Thyroid gland (tissue), 4 donors: ENCODE results near the gene TGFBR3. TPM values are rescaled to one million over a fixed set of nuclear protein-coding genes. Genes with fewer than 3 reads are reported as not detected.

Source experiments
- DNase-seq, 2 donors: peaks; one replicate each; pipeline ENCODE4 v3.0.0-alpha.2; 2019
- H3K27ac ChIP-seq, 3 donors: fragments of 200-600 bp; sonication (generic); 1 replicate in 2 of 3; 2 replicates in 1 of 3; pipeline ENCODE4 v1.5.1; 2016 to 2019; ENCODE audit warnings: mild to moderate bottlenecking in 1 of 3, moderate library complexity in 1 of 3
- H3K27me3 ChIP-seq: fragments of 200-600 bp; sonication (generic); one replicate; pipeline ENCODE4 v1.5.1; 2019
- H3K36me3 ChIP-seq, 2 donors: fragments of 200-600 bp; sonication (generic); one replicate each; pipeline ENCODE4 v1.5.1; 2016 to 2019
- H3K4me1 ChIP-seq, 2 donors: fragments of 200-600 bp; sonication (generic); one replicate each; pipeline ENCODE4 v1.5.1; 2017 to 2019
- H3K4me3 ChIP-seq, 3 donors: fragments of 200-600 bp; sonication (generic); replicated peaks in 1 of 3; 1 replicate in 2 of 3; 2 replicates in 1 of 3; pipeline ENCODE4 v1.5.1; 2016; ENCODE audit warnings: mild to moderate bottlenecking in 1 of 3
- H3K9me3 ChIP-seq: fragments of 200-600 bp; sonication (generic); one replicate; pipeline ENCODE4 v1.5.1; 2017
- POLR2A ChIP-seq, 2 donors: fragments of 450-650 bp; IDR thresholded peaks; one replicate each; pipeline ENCODE4 v1.6.1; 2017; ENCODE audit warnings: antibody characterized with exemption in 2 of 2, mild to moderate bottlenecking in 2 of 2, moderate library complexity in 1 of 2
- WGBS, 2 donors: methylation state at CpG; one replicate each; pipeline ENCODE4 v1.1.5; 2017; 5-methylcytosine and 5-hydroxymethylcytosine counted together
- intact Hi-C: fragments of 100-400 bp; cut with DNase I; formaldehyde crosslinking; loops from one replicate; pipeline ENCODE4 v1.15.1; 2023
- total RNA-seq, 4 donors: library from RNA; depleted of rRNA; stranded (reverse); fragments of >200 nt; gene quantifications; one replicate each; pipeline ENCODE4 v1.2.3, GENCODE V29; 2016
- TF ChIP-seq, protein P1 (sequence below), 6 experiments: fragments of 200-600 bp in 3 of 6; fragments of 450-650 bp in 3 of 6; sonication (generic) in 3 of 6; IDR thresholded peaks; one replicate each; pipeline ENCODE4 v1.5.1; 2016 to 2019; ENCODE audit warnings: antibody characterized with exemption in 6 of 6, mild to moderate bottlenecking in 2 of 6, inconsistent platforms in 1 of 6, moderate library complexity in 1 of 6

TGFBR3 gene
- total RNA-seq, 4 donors from 2014 or later: 37.2 to 223 (median 106) TPM

GRCh38 chr1:91787919-91788318, 98.0 kb downstream of the TGFBR3 start:
- WGBS, 2 donors: 83 to 85% methylated on average over 3 of the region's 3 CpGs
- Histone ChIP-seq H3K4me3 (no peak overlapping the region), H3K9me3 (no peaks in the 10 kb centered on the region), H3K27me3 (no peaks in the 10 kb centered on the region), H3K27ac (no peak overlapping the region), H3K36me3 (no peaks in the 10 kb centered on the region), H3K4me1 (peaks cover 19 to 41% of the 10 kb centered on the region in 2 donors)
- TF ChIP-seq POLR2A (IDR thresholded peaks at IDR 0.05): no peak
- TF ChIP-seq, protein P1, sequence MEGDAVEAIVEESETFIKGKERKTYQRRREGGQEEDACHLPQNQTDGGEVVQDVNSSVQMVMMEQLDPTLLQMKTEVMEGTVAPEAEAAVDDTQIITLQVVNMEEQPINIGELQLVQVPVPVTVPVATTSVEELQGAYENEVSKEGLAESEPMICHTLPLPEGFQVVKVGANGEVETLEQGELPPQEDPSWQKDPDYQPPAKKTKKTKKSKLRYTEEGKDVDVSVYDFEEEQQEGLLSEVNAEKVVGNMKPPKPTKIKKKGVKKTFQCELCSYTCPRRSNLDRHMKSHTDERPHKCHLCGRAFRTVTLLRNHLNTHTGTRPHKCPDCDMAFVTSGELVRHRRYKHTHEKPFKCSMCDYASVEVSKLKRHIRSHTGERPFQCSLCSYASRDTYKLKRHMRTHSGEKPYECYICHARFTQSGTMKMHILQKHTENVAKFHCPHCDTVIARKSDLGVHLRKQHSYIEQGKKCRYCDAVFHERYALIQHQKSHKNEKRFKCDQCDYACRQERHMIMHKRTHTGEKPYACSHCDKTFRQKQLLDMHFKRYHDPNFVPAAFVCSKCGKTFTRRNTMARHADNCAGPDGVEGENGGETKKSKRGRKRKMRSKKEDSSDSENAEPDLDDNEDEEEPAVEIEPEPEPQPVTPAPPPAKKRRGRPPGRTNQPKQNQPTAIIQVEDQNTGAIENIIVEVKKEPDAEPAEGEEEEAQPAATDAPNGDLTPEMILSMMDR (IDR thresholded peaks at IDR 0.05): no peak
- intact Hi-C loops: no loop called here
- no peak for DNase-seq

GRCh38 chr1:91784616-91785015, 101.3 kb downstream of the TGFBR3 start:
- Histone ChIP-seq H3K4me1 (peaks cover 17 to 36% of the 10 kb centered on the region in 2 donors), H3K4me3 (no peak overlapping the region), H3K9me3 (no peaks in the 10 kb centered on the region), H3K27me3 (no peaks in the 10 kb centered on the region), H3K36me3 (no peaks in the 10 kb centered on the region), H3K27ac (peak overlapping the region in 2 of 3 donors; percentile 6 to 64)
- intact Hi-C loops: no loop called here
- 90 to 92% methylated on average over 4 of the region's 4 CpGs for WGBS, 2 donors
- TF ChIP-seq, protein P1 (IDR thresholded peaks at IDR 0.05): no peak
- TF ChIP-seq POLR2A (IDR thresholded peaks at IDR 0.05): no peak
- no peak for DNase-seq

DNA sequence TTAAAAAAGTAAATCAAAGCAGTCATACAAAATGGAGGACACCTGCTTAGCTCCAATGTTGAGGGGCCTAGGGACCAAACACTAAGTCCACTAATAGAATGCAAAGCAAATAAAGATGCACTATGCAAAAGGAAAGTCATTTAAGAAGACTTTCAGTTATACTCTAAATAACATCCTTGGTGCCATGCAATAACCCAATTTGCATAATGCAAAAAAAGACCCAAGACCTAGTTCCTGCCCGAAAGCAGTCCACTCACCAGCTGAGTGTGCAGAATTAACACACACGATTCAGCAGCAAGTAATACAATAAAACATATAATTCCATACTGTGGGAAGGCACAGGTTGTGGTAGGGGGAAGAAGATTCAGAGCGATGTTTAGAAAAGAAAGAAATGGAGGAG, 101.8 kb downstream of the TGFBR3 start:
- TF ChIP-seq, protein P1 (IDR thresholded peaks at IDR 0.05): no peak
- no peak for TF ChIP-seq POLR2A (IDR thresholded peaks at IDR 0.05)
- H3K4me3 ChIP-seq: no peak overlapping the region
- H3K9me3 ChIP-seq: no peaks in the 10 kb centered on the region
- peak overlapping the region in 2 of 3 donors; percentile 6 to 64 for H3K27ac ChIP-seq
- intact Hi-C loops: no loop called here
- DNase-seq: no peak
- peaks cover 17 to 37% of the 10 kb centered on the region in 2 donors for H3K4me1 ChIP-seq
- H3K27me3 ChIP-seq: no peaks in the 10 kb centered on the region
- no peaks in the 10 kb centered on the region for H3K36me3 ChIP-seq
- WGBS, 2 donors: 90 to 95% methylated on average over 3 of the region's 3 CpGs

DNA sequence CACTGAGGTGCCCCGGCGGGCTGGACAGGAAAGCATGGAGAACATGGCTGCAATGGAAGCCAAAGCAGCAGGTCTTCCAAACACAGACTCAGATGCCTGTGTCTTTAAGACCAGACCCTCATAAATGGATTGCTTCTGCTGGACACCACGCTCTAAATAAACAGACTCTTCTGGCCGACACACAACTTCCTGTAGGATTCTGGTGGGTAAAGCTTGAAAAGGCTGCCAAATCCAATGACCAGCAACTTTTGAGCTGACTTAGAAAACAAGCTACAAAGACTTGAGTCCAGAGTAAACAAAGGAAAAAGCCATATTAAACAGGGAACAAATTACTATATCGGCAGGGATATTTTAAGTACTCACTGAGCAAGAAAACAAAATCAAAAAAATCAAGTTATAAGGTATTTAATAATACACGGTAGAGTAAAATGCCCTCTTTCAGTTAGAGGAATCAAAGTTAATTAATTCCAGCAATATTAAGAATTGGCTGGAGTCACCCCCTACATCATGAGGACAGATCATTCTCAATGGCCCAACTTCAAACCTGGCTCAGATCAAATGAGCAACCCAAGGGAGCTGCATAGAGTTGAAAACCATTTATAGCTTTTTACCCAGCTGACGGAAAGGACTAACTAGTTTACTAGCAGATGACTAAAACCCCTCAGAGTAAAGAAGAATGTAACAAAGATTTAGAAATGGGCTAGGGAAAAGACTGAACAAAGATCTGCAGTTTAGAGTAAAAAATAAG, 102.4 kb downstream of the TGFBR3 start:
- Histone ChIP-seq H3K27me3 (no peaks in the 10 kb centered on the region), H3K4me3 (no peak overlapping the region), H3K4me1 (peaks cover 17 to 32% of the 10 kb centered on the region in 2 donors), H3K36me3 (no peaks in the 10 kb centered on the region), H3K9me3 (no peaks in the 10 kb centered on the region), H3K27ac (peak overlapping the region; percentile 21 to 64 (median 41))
- WGBS, 2 donors: 52 to 55% methylated on average over 7 of the region's 7 CpGs
- no peak for TF ChIP-seq POLR2A (IDR thresholded peaks at IDR 0.05)
- TF ChIP-seq, protein P1 (IDR thresholded peaks at IDR 0.05): no peak
- DNase-seq: peak in 1 of 2 donors; percentile 24
- intact Hi-C loops: no loop called here

DNA sequence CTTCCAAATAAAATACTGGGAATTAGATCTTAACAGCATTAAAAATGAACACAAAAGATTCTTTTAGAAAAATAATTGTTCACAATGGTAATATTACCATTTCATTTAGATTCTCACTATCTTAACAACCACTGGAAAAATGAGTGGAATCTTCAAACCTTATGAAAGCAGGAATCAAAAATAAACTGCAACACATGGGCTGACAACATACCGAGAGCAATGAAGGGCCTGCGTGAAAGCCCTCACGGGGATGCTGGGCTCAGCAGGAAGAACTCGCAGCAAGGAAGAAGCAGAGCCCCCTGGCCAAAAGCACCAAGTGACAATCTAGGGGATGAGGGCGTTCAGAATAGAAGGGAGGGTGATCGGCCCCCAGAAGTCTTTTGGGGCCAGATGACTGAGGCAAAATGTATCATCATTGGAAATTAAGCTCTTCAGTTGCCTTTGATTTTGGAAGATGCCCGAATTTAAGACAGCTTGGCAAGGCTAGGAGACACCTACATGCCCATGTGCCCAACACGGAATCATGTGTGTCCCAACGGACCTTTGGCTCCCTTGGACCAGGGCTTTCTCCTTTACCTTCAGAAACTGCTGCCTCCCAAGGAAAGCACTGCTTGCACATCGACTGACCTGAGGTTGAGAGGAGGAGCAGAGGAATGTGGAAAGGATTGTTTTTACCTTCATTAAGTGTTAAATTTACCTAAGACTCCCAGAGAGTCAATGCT, 103.9 kb downstream of the TGFBR3 start:
- H3K36me3 ChIP-seq: no peaks in the 10 kb centered on the region
- WGBS, 2 donors: 73 to 79% methylated on average over 10 of the region's 10 CpGs
- H3K9me3 ChIP-seq: no peaks in the 10 kb centered on the region
- H3K27ac ChIP-seq: peak overlapping the region in 2 of 3 donors; percentile 10 to 15
- no peak for DNase-seq
- no peak overlapping the region for H3K4me3 ChIP-seq
- intact Hi-C loops: no loop called here
- TF ChIP-seq POLR2A (IDR thresholded peaks at IDR 0.05): no peak
- TF ChIP-seq, protein P1 (IDR thresholded peaks at IDR 0.05): no peak
- no peaks in the 10 kb centered on the region for H3K27me3 ChIP-seq
- peaks cover 17 to 28% of the 10 kb centered on the region in 2 donors for H3K4me1 ChIP-seq
